ENCODE results near the gene RBM4. TPM values are rescaled to one million over a fixed set of nuclear protein-coding genes. Genes with fewer than 3 reads are reported as not detected.

RBM4 gene
- total RNA-seq, 1 donor from 2014 or later: 168 TPM

GRCh38 chr11:66614073-66614472 is 24.4 kb upstream of the RBM4 start:
- TF ChIP-seq CTCF (IDR thresholded peaks at IDR 0.05; ENCODE audit: insufficient read depth, low read length, poor library complexity, severe bottlenecking): no peak
- no peaks in the 10 kb centered on the region for H3K36me3 ChIP-seq (ENCODE audit: control insufficient read depth, insufficient read depth, low read length)
- H3K4me3 ChIP-seq (ENCODE audit: low read depth, low read length): no peak overlapping the region
- no peaks in the 10 kb centered on the region for H3K27me3 ChIP-seq (ENCODE audit: control insufficient read depth, insufficient read depth, low read length)
- DNase-seq (ENCODE audit: low read depth): no peak

- TF ChIP-seq CTCF (IDR thresholded peaks at IDR 0.05; ENCODE audit: insufficient read depth, low read length, poor library complexity, severe bottlenecking): no peak
- no peaks in the 10 kb centered on the region for H3K36me3 ChIP-seq (ENCODE audit: control insufficient read depth, insufficient read depth, low read length)
- H3K27me3 ChIP-seq (ENCODE audit: control insufficient read depth, insufficient read depth, low read length): no peaks in the 10 kb centered on the region
- H3K4me3 ChIP-seq (ENCODE audit: low read depth, low read length): peak within 1 kb of the TSS; percentile 88
- peak; percentile 93 for DNase-seq (ENCODE audit: low read depth)
These were observed 21.9 kb upstream of the RBM4 start, which contains the start of gene RBM14 for GRCh38 chr11:66616379-66617154. Gene RBM14, plus strand, starts transcription at chr11:66616630. Its CDS starts 91 bp downstream, at chr11:66616721.

GRCh38 chr11:66617155-66617834 is 21.2 kb upstream of the RBM4 start:
- Histone ChIP-seq H3K4me3 (ENCODE audit: low read depth, low read length) (peak overlapping the region; percentile 88), H3K27me3 (ENCODE audit: control insufficient read depth, insufficient read depth, low read length) (no peaks in the 10 kb centered on the region), H3K36me3 (ENCODE audit: control insufficient read depth, insufficient read depth, low read length) (no peaks in the 10 kb centered on the region)
- no peak for TF ChIP-seq CTCF (IDR thresholded peaks at IDR 0.05; ENCODE audit: insufficient read depth, low read length, poor library complexity, severe bottlenecking)
- no peak for DNase-seq (ENCODE audit: low read depth)

GRCh38 chr11:66619080-66619554 is 19.4 kb upstream of the RBM4 start:
- Histone ChIP-seq H3K36me3 (ENCODE audit: control insufficient read depth, insufficient read depth, low read length) (no peaks in the 10 kb centered on the region), H3K27me3 (ENCODE audit: control insufficient read depth, insufficient read depth, low read length) (no peaks in the 10 kb centered on the region), H3K4me3 (ENCODE audit: low read depth, low read length) (peak overlapping the region; percentile 88)
- DNase-seq (ENCODE audit: low read depth): no peak
- TF ChIP-seq CTCF (IDR thresholded peaks at IDR 0.05; ENCODE audit: insufficient read depth, low read length, poor library complexity, severe bottlenecking): no peak

GRCh38 chr11:66624450-66624849 is 14.1 kb upstream of the RBM4 start:
- DNase-seq (ENCODE audit: low read depth): no peak
- no peaks in the 10 kb centered on the region for H3K27me3 ChIP-seq (ENCODE audit: control insufficient read depth, insufficient read depth, low read length)
- no peak overlapping the region for H3K4me3 ChIP-seq (ENCODE audit: low read depth, low read length)
- no peak for TF ChIP-seq CTCF (IDR thresholded peaks at IDR 0.05; ENCODE audit: insufficient read depth, low read length, poor library complexity, severe bottlenecking)
- H3K36me3 ChIP-seq (ENCODE audit: control insufficient read depth, insufficient read depth, low read length): peaks cover 16% of the 10 kb centered on the region

All from kidney epithelial cell (primary cell).